MM.1S (cell line): ENCODE results near the gene LRRC15.

Experiments used
- CTCF ChIP-seq: fragments of 300-600 bp; sonication (generic); IDR thresholded peaks from 2 replicates; pipeline ENCODE4 v1.5.1; 2016; ENCODE audit warnings: antibody characterized with exemption, low read length, mixed read lengths
- EZH2 ChIP-seq: fragments of 300-600 bp; sonication (generic); optimal IDR thresholded peaks from 2 replicates; pipeline ENCODE3; 2017; ENCODE audit warnings: low read depth, mild to moderate bottlenecking, antibody characterized with exemption, low read length, mixed read lengths
- EZH2phosphoT487 ChIP-seq: fragments of 300-600 bp; sonication (generic); IDR thresholded peaks from 2 replicates; pipeline ENCODE4 v1.6.1; 2018; ENCODE audit warnings: antibody characterized with exemption, low read length

GRCh38 chr3:194351080-194351672 lies 18.4 kb downstream of the LRRC15 start, which contains the start of gene CPN2:
- TF ChIP-seq EZH2 (no peak), CTCF (no peak), EZH2phosphoT487 (no peak)
